K562 (cell line): ENCODE measurements around the gene PRR5. TPM values are rescaled to one million over a fixed set of nuclear protein-coding genes. Genes with fewer than 3 reads are reported as not detected.
A peak's percentile ranks its signal among the peaks of the same experiment; 100 is the strongest.

ENCODE experiments used
- ATAC-seq: fragments of 200-7000 bp; cut with Tn5 transposase; 3 replicates; pipeline ENCODE4 v1.9.1; 2020; ENCODE audit warnings: moderate library complexity
- BruUV-seq: library from RNA; stranded (reverse); fragments of 400-500 nt; replicated peaks from 2 replicates; lab custom pipeline; 2021; lab: Mats Ljungman, UMichigan
- CTCF ChIA-PET: fragments of 300-600 bp; formaldehyde crosslinking; extraction: SDS; loops from one replicate; lab custom pipeline; 2021; ENCODE audit warnings: low intra/inter-chr PET ratio; lab: Yijun Ruan, JAX
- POLR2A ChIA-PET: fragments of 300-600, 350-650 bp; sonication (Branson Sonifier 250); formaldehyde crosslinking; extraction: SDS; loops from one replicate; lab custom pipeline; 2021; ENCODE audit warnings: antibody characterized with exemption, inconsistent platforms; lab: Yijun Ruan, JAX
- DNase-seq, 4 experiments: peaks; one replicate each; pipeline versions ENCODE4 v3.0.0 to v3.0.0-alpha.2; 2011 to 2018; ENCODE audit warnings: low spot score in 3 of 4, mixed read lengths in 3 of 4; ENCODE audit errors: extremely low read depth in 1 of 4
- FAIRE-seq: peaks from 2 replicates; lab custom pipeline; 2011; peaks lifted over from hg19 to GRCh38; lab: Jason Lieb, UNC
- H2AFZ ChIP-seq: 2 replicates; pipeline ENCODE4 v1.6.0; 2011; ENCODE audit warnings: low read depth, low read length, control low read depth, inconsistent platforms
- H3K27ac ChIP-seq: fragments of 200-600 bp; 3 replicates; pipeline ENCODE4 v1.8.0; 2011; ENCODE audit warnings: low read depth, mild to moderate bottlenecking, control low read depth, inconsistent platforms, low read length, moderate library complexity, mixed read lengths; ENCODE audit errors: extremely low read depth
- H3K27me3 ChIP-seq, 2 experiments: fragments of 300-600 bp in 1 of 2; 2 replicates in 1 of 2; 3 replicates in 1 of 2; pipeline versions ENCODE4 v1.6.0 to v1.8.0; 2011; ENCODE audit warnings: inconsistent platforms in 2 of 2, low read length in 2 of 2, mild to moderate bottlenecking in 1 of 2, mixed read lengths in 1 of 2, moderate library complexity in 1 of 2; ENCODE audit not compliant: control insufficient read depth in 2 of 2, insufficient read depth in 2 of 2
- H3K36me3 ChIP-seq: fragments of 300-600 bp; 3 replicates; pipeline ENCODE4 v1.8.0; 2011; ENCODE audit warnings: mild to moderate bottlenecking, low read length, inconsistent platforms; ENCODE audit not compliant: control insufficient read depth, insufficient read depth
- H3K4me1 ChIP-seq, 2 experiments: fragments of 200-600 bp in 1 of 2; replicated peaks in 1 of 2; 2 replicates in 1 of 2; 3 replicates in 1 of 2; pipeline versions ENCODE4 v1.5.1 to v1.8.0; 2011; ENCODE audit warnings: inconsistent platforms in 2 of 2, low read length in 2 of 2, mild to moderate bottlenecking in 1 of 2, mixed read lengths in 1 of 2, moderate library complexity in 1 of 2; ENCODE audit not compliant: control insufficient read depth in 2 of 2, insufficient read depth in 2 of 2
- H3K4me2 ChIP-seq: 2 replicates; pipeline ENCODE4 v1.6.1; 2011; ENCODE audit warnings: low read length, control low read depth, inconsistent platforms, mixed read lengths; ENCODE audit not compliant: insufficient read depth
- H3K4me3 ChIP-seq: fragments of 200-600 bp; sonication (generic), shearing (Covaris generic); 2 replicates; pipeline ENCODE4 v1.5.1; 2016; ENCODE audit warnings: control low read depth, inconsistent platforms
- H3K79me2 ChIP-seq: fragments of 200-600 bp; 3 replicates; pipeline ENCODE4 v1.8.0; 2011; ENCODE audit warnings: low read length, inconsistent platforms; ENCODE audit not compliant: control insufficient read depth, insufficient read depth
- H3K9ac ChIP-seq, 2 experiments: 2 replicates each; pipeline versions ENCODE4 v1.6.0 to v1.6.1; 2011; ENCODE audit warnings: low read depth in 2 of 2, low read length in 2 of 2, control low read depth in 1 of 2, inconsistent platforms in 1 of 2, mild to moderate bottlenecking in 1 of 2, mixed read lengths in 1 of 2; ENCODE audit not compliant: insufficient read depth in 1 of 2
- H3K9me1 ChIP-seq: one replicate; pipeline ENCODE4 v1.6.0; 2011; ENCODE audit warnings: inconsistent platforms, mild to moderate bottlenecking, low read length, moderate library complexity; ENCODE audit not compliant: control insufficient read depth, insufficient read depth
- H3K9me3 ChIP-seq: replicated peaks from 2 replicates; pipeline ENCODE4 v1.5.1; 2011; ENCODE audit warnings: low read depth, low read length, inconsistent platforms; ENCODE audit not compliant: control insufficient read depth, insufficient read depth
- H4K20me1 ChIP-seq: replicated peaks from 2 replicates; pipeline ENCODE4 v1.6.1; 2011; ENCODE audit warnings: low read length, inconsistent platforms, mixed read lengths; ENCODE audit not compliant: control insufficient read depth, insufficient read depth
- CBX2 ChIP-seq: fragments of 200-600 bp; sonication (generic); IDR thresholded peaks from one replicate; pipeline ENCODE4 v1.6.1; 2012; ENCODE audit warnings: mild to moderate bottlenecking, low read length, inconsistent platforms; ENCODE audit not compliant: insufficient read depth, poor library complexity, severe bottlenecking
- FOXP1 ChIP-seq: sonication (generic); formaldehyde crosslinking; IDR thresholded peaks from 2 replicates; pipeline ENCODE4 v1.8.0; 2022; ENCODE audit warnings: mild to moderate bottlenecking, missing genetic modification reagents
- GATAD2B ChIP-seq: fragments of 450-650 bp; IDR thresholded peaks from 2 replicates; pipeline ENCODE4 v1.6.1; 2017; ENCODE audit warnings: mild to moderate bottlenecking, borderline replicate concordance
- SIN3A ChIP-seq, 2 experiments: fragments of 150-350 bp in 1 of 2; IDR thresholded peaks; 2 replicates each; pipeline ENCODE4 v1.6.1; 2011 to 2016; ENCODE audit warnings: borderline replicate concordance in 2 of 2, low read depth in 2 of 2, low read length in 2 of 2, mild to moderate bottlenecking in 2 of 2, moderate library complexity in 2 of 2; ENCODE audit not compliant: control insufficient read depth in 1 of 2
- ZNF76 ChIP-seq: fragments of 250-450 bp; sonication (Bioruptor Pico); IDR thresholded peaks from 2 replicates; pipeline ENCODE4 v1.4.0; 2020; ENCODE audit warnings: mild to moderate bottlenecking, moderate library complexity, borderline replicate concordance
- WGBS: fragments of 100-300 bp; shearing (Covaris generic); methylation state at CpG from one replicate; pipeline ENCODE4 v1.1.6; 2016; ENCODE audit warnings: low coverage, mixed read lengths; ENCODE audit not compliant: insufficient coverage; ENCODE audit errors: missing lambda C conversion rate; 5-methylcytosine and 5-hydroxymethylcytosine counted together
- in situ Hi-C: fragments of 300-500 bp; cut with MboI; formaldehyde crosslinking; loops from 4 replicates; pipeline ENCODE4 v1.15.0; 2018; ENCODE audit warnings: inconsistent platforms, mixed read lengths
- intact Hi-C: fragments of 100-400 bp; cut with micrococcal nuclease; formaldehyde crosslinking; loops from 2 replicates; pipeline ENCODE4 v1.14.2; 2022
- polyA plus RNA-seq, 8 experiments: library from polyadenylated mRNA; depleted of rRNA in 4 of 8; stranded (reverse) in 5 of 8; unstranded in 3 of 8; fragments of >200 nt; fragmentation: Nextera tagmentation in 2 of 8; fragmentation: Illumina TruSeq in 1 of 8; extraction: Ambion mirVana in 2 of 8; extraction: Trizol in 1 of 8; gene quantifications; 2 replicates each; pipeline versions ENCODE4 v1.2.1 to v1.2.3, GENCODE V29; 2011 to 2014; ENCODE audit warnings: inconsistent platforms in 1 of 8, missing spikeins in 1 of 8
- total RNA-seq, 7 experiments: library from RNA; depleted of rRNA in 6 of 7; stranded (reverse); fragments of >200 nt in 6 of 7; fragmentation: Illumina TruSeq in 2 of 7; extraction: Trizol in 2 of 7; gene quantifications; 2 replicates each; pipeline versions ENCODE4 v1.2.1 to v1.2.3, GENCODE V29; 2011 to 2021; ENCODE audit warnings: low replicate concordance in 1 of 7

The PRR5 gene
- total and polyA plus RNA-seq, 9 of the 15 experiments (the other 6 are each of a cell fraction or from before 2014, with no cell fraction given): 0.13 to 21.0 (median 7.5) TPM

DNA sequence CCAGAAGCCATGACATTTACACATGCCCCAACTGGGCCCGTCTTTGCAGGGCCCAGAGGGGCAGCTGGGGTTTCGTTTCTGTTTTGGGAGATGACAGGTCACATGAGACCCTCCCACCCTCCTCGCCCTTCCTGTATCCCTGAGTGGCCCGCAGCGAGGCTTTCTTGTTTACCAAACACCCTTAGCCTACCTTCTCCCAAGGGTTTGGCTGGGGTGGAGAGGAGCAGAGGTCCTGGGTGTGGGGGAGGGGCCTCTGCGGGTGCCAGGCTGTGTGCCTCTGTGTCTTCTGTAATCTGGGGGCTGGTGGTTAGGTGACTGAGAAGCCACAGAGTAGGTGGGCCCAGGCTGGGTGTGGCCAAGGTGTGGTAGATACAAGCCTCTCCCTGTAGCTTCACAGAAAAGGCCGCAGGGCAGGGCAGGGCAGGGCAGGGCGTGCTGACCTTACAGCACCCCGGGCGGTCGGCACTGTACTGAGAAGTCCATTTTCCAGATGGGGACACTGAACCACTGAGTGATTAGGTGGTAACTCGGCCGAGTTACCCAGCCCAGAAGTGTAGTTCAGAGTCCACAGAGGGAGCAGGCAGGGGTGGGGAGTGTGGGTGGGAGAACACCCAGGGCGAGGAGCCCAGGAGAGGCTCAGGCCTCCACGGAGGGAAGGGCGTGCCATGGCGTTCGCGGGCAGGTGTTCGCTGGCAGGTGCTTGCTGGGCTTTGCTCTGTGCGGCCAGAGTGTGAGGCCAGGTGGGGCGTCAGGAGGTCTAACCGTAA, 8.7 kb downstream of the PRR5 start:
- no peaks in the 10 kb centered on the region for H3K27me3 ChIP-seq
- H3K4me3 ChIP-seq: no peak overlapping the region
- in situ Hi-C loops: no loop called here
- H3K36me3 ChIP-seq: peaks cover 7% of the 10 kb centered on the region; the same call in 1 of the 3 replicates
- ATAC-seq (peak; percentile 72), FAIRE-seq (no peak), DNase-seq (peak in 3 of 4 experiments; percentile 15 to 34 (median 22))
- no peak overlapping the region for H2AFZ ChIP-seq
- TF ChIP-seq SIN3A (IDR thresholded peaks at IDR 0.05; ENCODE audit: borderline replicate concordance in 2 of 2, control insufficient read depth in 1 of 2, low read depth in 2 of 2, low read length in 2 of 2) (no peak), ZNF76 (CRISPR knock-in tag) (no peak), CBX2 (no peak), GATAD2B (no peak), FOXP1 (no peak)
- no peaks in the 10 kb centered on the region for H3K9me3 ChIP-seq
- no TSS peak for BruUV-seq
- H3K27ac ChIP-seq: no peak overlapping the region; the same call in 2 of the 3 replicates
- H4K20me1 ChIP-seq: peaks cover 16% of the 10 kb centered on the region
- CTCF ChIA-PET: no interaction called here
- POLR2A ChIA-PET: interaction anchor here (0.5 kb wide), 1 partner anchor 25 kb away, joined by 3 read pairs; no protein-coding TSS in a partner anchor
- H3K79me2 ChIP-seq: peaks cover 3% of the 10 kb centered on the region; the same call in 1 of the 3 replicates
- peaks cover 5 to 44% of the 10 kb centered on the region in 2 experiments; a peak in 3 of 5 replicates for H3K4me1 ChIP-seq
- no peaks in the 10 kb centered on the region for H3K9me1 ChIP-seq
- no peak overlapping the region for H3K4me2 ChIP-seq
- H3K9ac ChIP-seq: peak overlapping the region in 1 of 2 experiments; percentile 71; a peak in 2 of 4 replicates
- WGBS: 32% methylated on average over 12 of the region's 23 CpGs
- intact Hi-C loops: no loop called here
